ENCODE results near the gene CROT.

DNA sequence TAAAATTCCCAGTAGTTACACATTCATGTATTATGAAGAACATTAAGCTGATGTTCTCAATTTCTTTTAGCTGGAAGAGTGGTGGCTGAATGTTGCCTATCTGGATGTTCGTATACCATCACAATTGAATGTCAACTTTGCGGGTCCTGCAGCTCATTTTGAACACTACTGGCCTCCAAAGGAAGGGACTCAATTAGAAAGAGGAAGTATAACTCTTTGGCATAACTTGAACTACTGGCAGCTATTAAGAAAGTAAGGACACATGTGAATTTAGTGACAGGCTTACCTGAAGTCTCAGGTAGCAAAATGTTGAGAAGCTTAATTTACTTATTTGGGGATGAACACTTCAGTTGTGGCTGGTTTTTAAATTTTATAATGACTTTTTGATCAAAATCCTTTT is 15.9 kb downstream of the CROT start:
- TF ChIP-seq, protein P1, sequence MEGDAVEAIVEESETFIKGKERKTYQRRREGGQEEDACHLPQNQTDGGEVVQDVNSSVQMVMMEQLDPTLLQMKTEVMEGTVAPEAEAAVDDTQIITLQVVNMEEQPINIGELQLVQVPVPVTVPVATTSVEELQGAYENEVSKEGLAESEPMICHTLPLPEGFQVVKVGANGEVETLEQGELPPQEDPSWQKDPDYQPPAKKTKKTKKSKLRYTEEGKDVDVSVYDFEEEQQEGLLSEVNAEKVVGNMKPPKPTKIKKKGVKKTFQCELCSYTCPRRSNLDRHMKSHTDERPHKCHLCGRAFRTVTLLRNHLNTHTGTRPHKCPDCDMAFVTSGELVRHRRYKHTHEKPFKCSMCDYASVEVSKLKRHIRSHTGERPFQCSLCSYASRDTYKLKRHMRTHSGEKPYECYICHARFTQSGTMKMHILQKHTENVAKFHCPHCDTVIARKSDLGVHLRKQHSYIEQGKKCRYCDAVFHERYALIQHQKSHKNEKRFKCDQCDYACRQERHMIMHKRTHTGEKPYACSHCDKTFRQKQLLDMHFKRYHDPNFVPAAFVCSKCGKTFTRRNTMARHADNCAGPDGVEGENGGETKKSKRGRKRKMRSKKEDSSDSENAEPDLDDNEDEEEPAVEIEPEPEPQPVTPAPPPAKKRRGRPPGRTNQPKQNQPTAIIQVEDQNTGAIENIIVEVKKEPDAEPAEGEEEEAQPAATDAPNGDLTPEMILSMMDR (conservative IDR thresholded peaks at IDR 0.05; ENCODE audit: low read length) = no peak
- no peak for TF ChIP-seq EZH2phosphoT487 (IDR thresholded peaks at IDR 0.05; ENCODE audit: borderline replicate concordance)
